Erythroblast (primary cell): ENCODE measurements around the gene MAGEB3.
"Not testable (repeated sequence)": the region's sequence is repeated elsewhere in the genome, so short reads cannot be mapped to it uniquely, and the experiment has no call there.

Experiments
- DNase-seq, 2 experiments: peaks; one replicate each; lab custom pipeline; 2025; lab: John Stamatoyannopoulos, UW
- GATA1 ChIP-seq: IDR thresholded peaks from 2 replicates; pipeline ENCODE4 v1.6.1; 2011; ENCODE audit warnings: low read depth, mild to moderate bottlenecking, control low read depth, low read length, moderate library complexity
- POLR2A ChIP-seq: IDR thresholded peaks from 2 replicates; pipeline ENCODE4 v1.6.1; 2011; ENCODE audit warnings: mild to moderate bottlenecking, low read length

The MAGEB3 gene

GRCh38 chrX:30230395-30230794 is at the start of gene MAGEB3:
TSS of gene MAGEB3 (plus strand) at chrX:30230657. CDS start at chrX:30235925, 5,268 bp downstream.
- no peak for DNase-seq
- TF ChIP-seq GATA1 (no peak), POLR2A (no peak)

- no peak for DNase-seq
Observed at GRCh38 chrX:30181353-30181752, 49.1 kb upstream of the MAGEB3 start.

GRCh38 chrX:30183554-30183953 is 46.9 kb upstream of the MAGEB3 start:
- DNase-seq: no peak
- no peak for TF ChIP-seq POLR2A
- TF ChIP-seq GATA1: no peak

More at GRCh38 chrX:30181353-30181752, 49.1 kb upstream of the MAGEB3 start:
- no peak for TF ChIP-seq POLR2A
- no peak for TF ChIP-seq GATA1

GRCh38 chrX:30190426-30190825 is 40.0 kb upstream of the MAGEB3 start:
- DNase-seq: no peak
- TF ChIP-seq GATA1 (no peak), POLR2A (no peak)

GRCh38 chrX:30193910-30194309 is 36.5 kb upstream of the MAGEB3 start:
- DNase-seq: not testable (repeated sequence)

- DNase-seq: peak in 1 of 2 experiments; percentile 0
- TF ChIP-seq GATA1: no peak
- TF ChIP-seq POLR2A: no peak
Observed at GRCh38 chrX:30196322-30196721, 34.1 kb upstream of the MAGEB3 start.

GRCh38 chrX:30212172-30212571 is 18.3 kb upstream of the MAGEB3 start:
- TF ChIP-seq GATA1: no peak
- no peak for TF ChIP-seq POLR2A
- no peak for DNase-seq

GRCh38 chrX:30215357-30215843 is 15.1 kb upstream of the MAGEB3 start, which contains the start of gene MAGEB2:
TSS of gene MAGEB2 (plus strand) at chrX:30215563. CDS start at chrX:30218581, 3,018 bp downstream.
- TF ChIP-seq GATA1 (no peak), POLR2A (no peak)
- no peak for DNase-seq

- TF ChIP-seq POLR2A (no peak), GATA1 (no peak)
- peak; percentile 7 to 45 for DNase-seq
Observed at GRCh38 chrX:30217465-30217864, 13.0 kb upstream of the MAGEB3 start.

GRCh38 chrX:30219372-30219771 is 11.1 kb upstream of the MAGEB3 start:
- no peak for DNase-seq
- TF ChIP-seq GATA1: no peak
- no peak for TF ChIP-seq POLR2A

- no peak for TF ChIP-seq POLR2A
- no peak for TF ChIP-seq GATA1
- DNase-seq: peak; percentile 1 to 8
Observed at GRCh38 chrX:30220661-30221060, 9.8 kb upstream of the MAGEB3 start.

GRCh38 chrX:30224536-30224935 is 5.9 kb upstream of the MAGEB3 start:
- no peak for TF ChIP-seq GATA1
- no peak for TF ChIP-seq POLR2A
- no peak for DNase-seq

- TF ChIP-seq POLR2A: no peak
- TF ChIP-seq GATA1: no peak
- no peak for DNase-seq
Observed at GRCh38 chrX:30228526-30228925, 1.9 kb upstream of the MAGEB3 start.

GRCh38 chrX:30241724-30242415 is 11.4 kb downstream of the MAGEB3 start, which contains the start of gene MAGEB4:
TSS of gene MAGEB4 (plus strand) at chrX:30242000. CDS start at chrX:30242136, 136 bp downstream.
- TF ChIP-seq POLR2A (no peak), GATA1 (no peak)
- no peak for DNase-seq
